LNCaP clone FGC (cell line): ENCODE results near the gene CBLIF.

Experiments used
- DNase-seq: peaks from one replicate; pipeline ENCODE4 v3.0.0-alpha.2; 2011; ENCODE audit warnings: low read depth
- H3K4me3 ChIP-seq: 2 replicates; pipeline ENCODE4 v1.5.1; 2011; ENCODE audit warnings: mild to moderate bottlenecking, low read depth, low read length, control low read depth
- CTCF ChIP-seq: IDR thresholded peaks from 2 replicates; pipeline ENCODE4 v1.5.1; 2012; ENCODE audit warnings: mild to moderate bottlenecking; ENCODE audit not compliant: control insufficient read depth, insufficient read depth; ENCODE audit errors: extremely low read depth

CBLIF gene

GRCh38 chr11:59847626-59848025 is 2.3 kb upstream of the CBLIF start:
- no peak for DNase-seq
- TF ChIP-seq CTCF: no peak
- H3K4me3 ChIP-seq: no peak overlapping the region

GRCh38 chr11:59846556-59846955 is 1.3 kb upstream of the CBLIF start:
- no peak for DNase-seq
- TF ChIP-seq CTCF: no peak
- no peak overlapping the region for H3K4me3 ChIP-seq

GRCh38 chr11:59842316-59842715 is 3.0 kb downstream of the CBLIF start:
- TF ChIP-seq CTCF: no peak
- no peak for DNase-seq

GRCh38 chr11:59841514-59841913 is 3.8 kb downstream of the CBLIF start:
- no peak for TF ChIP-seq CTCF
- no peak overlapping the region for H3K4me3 ChIP-seq
- DNase-seq: no peak

More at GRCh38 chr11:59842316-59842715, 3.0 kb downstream of the CBLIF start:
- H3K4me3 ChIP-seq: no peak overlapping the region

- no peak for DNase-seq
- no peak overlapping the region for H3K4me3 ChIP-seq
- TF ChIP-seq CTCF: no peak
These were observed 5.7 kb downstream of the CBLIF start for GRCh38 chr11:59839615-59840014.

- no peak for DNase-seq
- no peak for TF ChIP-seq CTCF
- no peak overlapping the region for H3K4me3 ChIP-seq
These were observed 11.7 kb downstream of the CBLIF start for GRCh38 chr11:59833602-59834001.

- TF ChIP-seq CTCF: no peak
These were observed 15.9 kb downstream of the CBLIF start for GRCh38 chr11:59829358-59829757.

More at GRCh38 chr11:59829358-59829757, 15.9 kb downstream of the CBLIF start:
- no peak overlapping the region for H3K4me3 ChIP-seq
- no peak for DNase-seq
